HG02642 (cell line): Measurements from ENCODE around the gene ABHD8.

ENCODE experiments used
- ATAC-seq: cut with Tn5 transposase; IDR thresholded peaks from one replicate; pipeline ENCODE4 v1.9.1; 2021; ENCODE audit warnings: mild to moderate bottlenecking; ENCODE audit not compliant: unreplicated experiment, poor library complexity

ABHD8 gene

GRCh38 chr19:17266975-17267788 lies 36.0 kb downstream of the ABHD8 start, which contains the start of gene BABAM1:
TSS of gene BABAM1 (plus strand) at chr19:17267443. CDS start at chr19:17268807, 1,364 bp downstream.
- ATAC-seq, result peak; percentile 92

- ATAC-seq, result peak; percentile 15
Observed at GRCh38 chr19:17266589-17266974, 36.6 kb downstream of the ABHD8 start.

GRCh38 chr19:17266026-17266425 lies 37.2 kb downstream of the ABHD8 start:
- ATAC-seq, result no peak

- no peak for ATAC-seq
Observed at GRCh38 chr19:17264641-17264979, 38.6 kb downstream of the ABHD8 start, which contains the start of gene USHBP1. TSS of gene USHBP1 (minus strand) at chr19:17264745. CDS start at chr19:17264299, 446 bp downstream.

- no peak for ATAC-seq
Observed at GRCh38 chr19:17263712-17264640, 39.2 kb downstream of the ABHD8 start.

- no peak for ATAC-seq
Observed at GRCh38 chr19:17262557-17262956, 40.7 kb downstream of the ABHD8 start.

GRCh38 chr19:17260842-17261325 lies 42.3 kb downstream of the ABHD8 start:
- ATAC-seq, result peak; percentile 74

GRCh38 chr19:17259934-17260333 lies 43.3 kb downstream of the ABHD8 start:
- ATAC-seq, result no peak

- no peak for ATAC-seq
Observed at GRCh38 chr19:17259118-17259780, 44.0 kb downstream of the ABHD8 start.

GRCh38 chr19:17256130-17256529 lies 47.1 kb downstream of the ABHD8 start:
- no peak for ATAC-seq

GRCh38 chr19:17255150-17255621 lies 48.0 kb downstream of the ABHD8 start:
- ATAC-seq, result no peak

- no peak for ATAC-seq
Observed at GRCh38 chr19:17254636-17255035, 48.6 kb downstream of the ABHD8 start.

- no peak for ATAC-seq
Observed at GRCh38 chr19:17249887-17250548, 53.2 kb downstream of the ABHD8 start.

GRCh38 chr19:17248011-17248776 lies 55.0 kb downstream of the ABHD8 start:
- ATAC-seq, result no peak

- ATAC-seq, result no peak
Observed at GRCh38 chr19:17246681-17247425, 56.4 kb downstream of the ABHD8 start.

- no peak for ATAC-seq
Observed at GRCh38 chr19:17245535-17245984, 57.7 kb downstream of the ABHD8 start, which contains the start of gene NR2F6. TSS of gene NR2F6 (minus strand) at chr19:17245919. CDS start at chr19:17245220, 699 bp downstream.

- peak; percentile 11 for ATAC-seq
Observed at GRCh38 chr19:17244618-17245534, 58.3 kb downstream of the ABHD8 start.
